SK-N-SH (cell line): ENCODE results near the gene PIP4K2A. TPM values are rescaled to one million over a fixed set of nuclear protein-coding genes. Genes with fewer than 3 reads are reported as not detected.

Source experiments
- CTCF ChIA-PET: fragments of 300-600, 350-600 bp; formaldehyde crosslinking; extraction: SDS; loops from one replicate; lab custom pipeline; 2021; lab: Yijun Ruan, JAX
- POLR2A ChIA-PET: fragments of 350-600 bp; sonication (Branson Sonifier 250); formaldehyde crosslinking; extraction: SDS; loops from one replicate; lab custom pipeline; 2020; ENCODE audit warnings: antibody characterized with exemption, inconsistent platforms; lab: Yijun Ruan, JAX
- DNase-seq: peaks from one replicate; pipeline ENCODE4 v3.0.0; 2012
- H2AFZ ChIP-seq: fragments of 200-600 bp; sonication (generic); 2 replicates; pipeline ENCODE4 v1.8.1; 2016; ENCODE audit warnings: antibody characterized with exemption, mild to moderate bottlenecking, low read depth
- H3F3A ChIP-seq: fragments of 200-600 bp; sonication (generic); replicated peaks from 2 replicates; pipeline ENCODE3; 2016; ENCODE audit warnings: antibody characterized with exemption, mild to moderate bottlenecking; ENCODE audit not compliant: insufficient read depth
- H3K27ac ChIP-seq, 2 experiments: fragments of 200-500 bp in 1 of 2; fragments of 200-600 bp in 1 of 2; sonication (Bioruptor generic) in 1 of 2; sonication (generic), shearing (Covaris generic) in 1 of 2; 2 replicates each; pipeline versions ENCODE4 v1.5.1 to v1.6.1; 2014 to 2016; ENCODE audit warnings: low read depth in 2 of 2, inconsistent platforms in 1 of 2, low read length in 1 of 2, mild to moderate bottlenecking in 1 of 2, mixed read lengths in 1 of 2
- H3K27me3 ChIP-seq: fragments of 200-600 bp; sonication (generic), shearing (Covaris generic); 2 replicates; pipeline ENCODE4 v1.6.1; 2016; ENCODE audit warnings: mixed run types; ENCODE audit not compliant: insufficient read depth
- H3K36me3 ChIP-seq, 2 experiments: fragments of 200-500 bp in 1 of 2; fragments of 200-600 bp in 1 of 2; sonication (Bioruptor generic) in 1 of 2; sonication (generic) in 1 of 2; replicated peaks in 1 of 2; 2 replicates each; pipeline versions ENCODE3 to v1.5.1; 2014 to 2016; ENCODE audit warnings: low read length in 1 of 2, mild to moderate bottlenecking in 1 of 2; ENCODE audit not compliant: insufficient read depth in 2 of 2, control insufficient read depth in 1 of 2
- H3K4me1 ChIP-seq, 2 experiments: fragments of 200-500 bp in 1 of 2; fragments of 200-600 bp in 1 of 2; sonication (Bioruptor generic) in 1 of 2; sonication (generic), shearing (Covaris generic) in 1 of 2; 2 replicates each; pipeline versions ENCODE4 v1.5.1 to v1.6.1; 2014 to 2016; ENCODE audit warnings: low read depth in 1 of 2, low read length in 1 of 2, mixed run types in 1 of 2; ENCODE audit not compliant: insufficient read depth in 2 of 2, control insufficient read depth in 1 of 2
- H3K4me2 ChIP-seq: fragments of 200-600 bp; sonication (generic), shearing (Covaris generic); 2 replicates; pipeline ENCODE4 v1.6.1; 2017; ENCODE audit warnings: mixed run types
- H3K4me3 ChIP-seq, 2 experiments: fragments of 200-500 bp in 1 of 2; fragments of 200-600 bp in 1 of 2; sonication (Bioruptor generic) in 1 of 2; sonication (generic), shearing (Covaris generic) in 1 of 2; 2 replicates each; pipeline versions ENCODE4 v1.5.1 to v1.8.1; 2014 to 2016; ENCODE audit warnings: low read depth in 2 of 2, inconsistent platforms in 1 of 2, low read length in 1 of 2, mild to moderate bottlenecking in 1 of 2, mixed read lengths in 1 of 2, moderate library complexity in 1 of 2
- H3K79me2 ChIP-seq: fragments of 200-600 bp; sonication (generic); 2 replicates; pipeline ENCODE4 v1.8.1; 2017; ENCODE audit warnings: mild to moderate bottlenecking; ENCODE audit not compliant: insufficient read depth
- H3K9ac ChIP-seq: fragments of 200-600 bp; sonication (generic); 2 replicates; pipeline ENCODE4 v1.6.1; 2017; ENCODE audit warnings: mixed run types
- H3K9me2 ChIP-seq: fragments of 200-600 bp; sonication (generic); 2 replicates; pipeline ENCODE4 v1.6.1; 2017; ENCODE audit warnings: mixed run types
- H3K9me3 ChIP-seq: fragments of 200-600 bp; sonication (generic); 2 replicates; pipeline ENCODE4 v1.6.1; 2017; ENCODE audit warnings: mixed run types, mild to moderate bottlenecking, moderate library complexity
- H4K20me1 ChIP-seq: fragments of 200-600 bp; sonication (generic); 2 replicates; pipeline ENCODE4 v1.6.1; 2017; ENCODE audit warnings: mild to moderate bottlenecking, mixed run types; ENCODE audit not compliant: insufficient read depth
- CHD2 ChIP-seq: fragments of 150-350 bp; IDR thresholded peaks from 2 replicates; pipeline ENCODE4 v1.6.1; 2018; ENCODE audit warnings: low read length; ENCODE audit not compliant: partially characterized antibody
- GABPA ChIP-seq: IDR thresholded peaks from 2 replicates; pipeline ENCODE4 v1.4.0; 2012; ENCODE audit warnings: low read depth, mild to moderate bottlenecking
- JUND ChIP-seq: IDR thresholded peaks from 2 replicates; pipeline ENCODE4 v1.4.0; 2012
- MEF2A ChIP-seq: IDR thresholded peaks from 2 replicates; pipeline ENCODE4 v1.4.0; 2012; ENCODE audit warnings: low read depth, borderline replicate concordance
- NRF1 ChIP-seq: IDR thresholded peaks from 2 replicates; pipeline ENCODE4 v1.6.1; 2012; ENCODE audit warnings: low read depth, mild to moderate bottlenecking, low read length
- RAD21 ChIP-seq: IDR thresholded peaks from 2 replicates; pipeline ENCODE4 v1.6.1; 2012; ENCODE audit warnings: mild to moderate bottlenecking, low read length
- SMC3 ChIP-seq: IDR thresholded peaks from 2 replicates; pipeline ENCODE4 v1.6.1; 2012; ENCODE audit warnings: low read depth, low read length, improper control_type of control experiment
- TCF12 ChIP-seq: IDR thresholded peaks from 2 replicates; pipeline ENCODE4 v1.4.0; 2012
- TEAD4 ChIP-seq: IDR thresholded peaks from 2 replicates; pipeline ENCODE4 v1.4.0; 2012; ENCODE audit warnings: mild to moderate bottlenecking, borderline replicate concordance; ENCODE audit not compliant: insufficient read depth
- WGBS: methylation state at CpG from one replicate; pipeline ENCODE4 v1.1.6; 2017; ENCODE audit warnings: low lambda C conversion rate; 5-methylcytosine and 5-hydroxymethylcytosine counted together
- polyA plus RNA-seq, 3 experiments: library from polyadenylated mRNA; depleted of rRNA; stranded (reverse); fragments of >200 nt; gene quantifications; 2 replicates each; pipeline ENCODE4 v1.2.3, GENCODE V29; 2012
- TF ChIP-seq, protein P1 (sequence below): fragments of 150-350 bp; IDR thresholded peaks from 2 replicates; pipeline ENCODE4 v1.6.1; 2017; ENCODE audit warnings: antibody characterized with exemption, low read length, low read depth, borderline replicate concordance
- TF ChIP-seq, protein P2 (sequence below): IDR thresholded peaks from 2 replicates; pipeline ENCODE4; 2012
- TF ChIP-seq, protein P3 (sequence below): fragments of 150-350 bp; IDR thresholded peaks from 2 replicates; pipeline ENCODE4 v1.6.1; 2016; ENCODE audit warnings: mild to moderate bottlenecking, low read depth, low read length
- TF ChIP-seq, protein P4 (sequence below): fragments of 200-600 bp; sonication (generic); IDR thresholded peaks from 2 replicates; pipeline ENCODE4 v1.6.1; 2017; ENCODE audit warnings: antibody characterized with exemption, mild to moderate bottlenecking, moderate library complexity

Gene PIP4K2A
- polyA plus RNA-seq, 1 of the 3 experiments (the other 2 are of a cell fraction): 10.8 TPM

DNA sequence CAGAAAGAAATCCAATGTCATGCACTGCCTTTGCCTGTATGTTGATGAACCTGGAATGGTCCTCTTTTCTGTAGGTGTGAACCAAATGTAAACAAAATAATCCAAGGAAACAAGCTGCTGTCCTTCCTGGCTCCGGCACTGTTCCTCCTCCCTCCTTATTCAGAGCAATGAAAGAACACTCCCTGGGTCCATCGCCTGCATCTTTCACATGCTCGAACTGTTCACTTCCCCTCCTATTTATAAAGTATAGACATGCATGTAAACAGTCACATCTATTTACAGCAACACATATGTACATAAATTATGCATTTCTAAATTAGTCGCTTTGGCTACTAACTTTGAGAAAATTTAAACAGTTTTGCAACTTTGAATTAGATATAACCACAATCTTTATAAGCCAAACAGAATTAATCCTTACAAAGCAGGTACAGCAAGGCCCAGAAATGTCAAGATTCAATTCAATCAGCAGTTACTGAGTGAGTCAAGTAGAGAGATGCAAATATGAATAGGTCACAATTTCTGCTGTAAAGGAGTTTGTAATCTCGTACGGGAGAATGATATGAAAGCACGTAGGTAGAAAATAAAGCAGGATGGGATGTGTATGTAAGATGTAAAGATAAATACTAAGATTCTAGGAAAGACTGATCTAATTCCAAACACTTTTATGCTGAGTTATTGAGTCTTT, 162.6 kb downstream of the PIP4K2A start:
- Histone ChIP-seq H4K20me1 (no peaks in the 10 kb centered on the region), H2AFZ (no peak overlapping the region), H3K9ac (no peak overlapping the region), H3K9me2 (no peaks in the 10 kb centered on the region), H3K4me2 (no peak overlapping the region), H3K4me1 (peaks cover 0 to 7% of the 10 kb centered on the region in 2 experiments; a peak in 1 of 4 replicates), H3K27me3 (no peaks in the 10 kb centered on the region), H3K4me3 (no peak overlapping the region), H3K36me3 (peaks cover 10 to 18% of the 10 kb centered on the region in 2 experiments), H3F3A (no peaks in the 10 kb centered on the region), H3K27ac (no peak overlapping the region), H3K9me3 (no peaks in the 10 kb centered on the region), H3K79me2 (no peaks in the 10 kb centered on the region)
- DNase-seq: no peak
- ChIA-PET POLR2A (no interaction called here), CTCF (interaction anchor here (0.7 to 1.7 kb wide), 5 partner anchors 11 to 561 kb away, joined by 3 to 7 read pairs (median 3); no protein-coding TSS in a partner anchor)
- no peak for TF ChIP-seq TCF12
- TF ChIP-seq CHD2: no peak
- no peak for TF ChIP-seq JUND
- no peak for TF ChIP-seq RAD21
- no peak for TF ChIP-seq MEF2A
- TF ChIP-seq NRF1: no peak
- TF ChIP-seq, protein P1, sequence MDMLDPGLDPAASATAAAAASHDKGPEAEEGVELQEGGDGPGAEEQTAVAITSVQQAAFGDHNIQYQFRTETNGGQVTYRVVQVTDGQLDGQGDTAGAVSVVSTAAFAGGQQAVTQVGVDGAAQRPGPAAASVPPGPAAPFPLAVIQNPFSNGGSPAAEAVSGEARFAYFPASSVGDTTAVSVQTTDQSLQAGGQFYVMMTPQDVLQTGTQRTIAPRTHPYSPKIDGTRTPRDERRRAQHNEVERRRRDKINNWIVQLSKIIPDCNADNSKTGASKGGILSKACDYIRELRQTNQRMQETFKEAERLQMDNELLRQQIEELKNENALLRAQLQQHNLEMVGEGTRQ: no peak
- no peak for TF ChIP-seq GABPA
- WGBS: 94% methylated on average over 7 of the region's 7 CpGs

DNA sequence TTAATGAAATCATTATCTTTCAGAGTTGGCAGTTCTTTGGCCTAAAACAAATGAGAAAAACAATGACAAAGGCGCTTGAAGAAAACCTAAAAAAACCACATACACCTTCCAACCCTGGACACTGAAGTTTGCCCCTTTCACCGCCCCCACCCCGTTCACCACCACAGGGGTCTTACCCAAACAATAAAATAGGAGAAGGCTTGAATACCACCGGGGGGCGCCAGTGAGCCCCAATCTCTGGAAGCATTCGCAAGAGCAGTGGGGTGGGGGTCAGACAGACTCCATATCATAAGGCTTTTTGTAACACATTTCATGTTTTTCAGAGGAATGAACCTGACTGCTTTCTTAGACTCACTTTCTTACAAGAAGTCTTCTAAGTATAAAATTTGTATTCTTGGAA, 163.6 kb downstream of the PIP4K2A start:
- Histone ChIP-seq H3K36me3 (peaks cover 10 to 18% of the 10 kb centered on the region in 2 experiments), H3K4me3 (no peak overlapping the region), H3K27me3 (no peaks in the 10 kb centered on the region), H3K9ac (no peak overlapping the region), H3K27ac (no peak overlapping the region), H2AFZ (no peak overlapping the region), H3K4me1 (peaks cover 0 to 7% of the 10 kb centered on the region in 2 experiments; a peak in 1 of 4 replicates), H3K4me2 (no peak overlapping the region), H4K20me1 (no peaks in the 10 kb centered on the region), H3K9me3 (no peaks in the 10 kb centered on the region), H3K79me2 (no peaks in the 10 kb centered on the region), H3F3A (no peaks in the 10 kb centered on the region), H3K9me2 (no peaks in the 10 kb centered on the region)
- ChIA-PET CTCF (interaction anchor here (1.0 to 1.7 kb wide), 6 partner anchors 9 to 439 kb away, joined by 3 to 7 read pairs (median 4); no protein-coding TSS in a partner anchor), POLR2A (no interaction called here)
- WGBS: 86% methylated on average over 6 of the region's 6 CpGs
- TF ChIP-seq, protein P2, sequence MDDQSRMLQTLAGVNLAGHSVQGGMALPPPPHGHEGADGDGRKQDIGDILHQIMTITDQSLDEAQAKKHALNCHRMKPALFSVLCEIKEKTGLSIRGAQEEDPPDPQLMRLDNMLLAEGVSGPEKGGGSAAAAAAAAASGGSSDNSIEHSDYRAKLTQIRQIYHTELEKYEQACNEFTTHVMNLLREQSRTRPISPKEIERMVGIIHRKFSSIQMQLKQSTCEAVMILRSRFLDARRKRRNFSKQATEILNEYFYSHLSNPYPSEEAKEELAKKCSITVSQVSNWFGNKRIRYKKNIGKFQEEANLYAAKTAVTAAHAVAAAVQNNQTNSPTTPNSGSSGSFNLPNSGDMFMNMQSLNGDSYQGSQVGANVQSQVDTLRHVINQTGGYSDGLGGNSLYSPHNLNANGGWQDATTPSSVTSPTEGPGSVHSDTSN: no peak
- TF ChIP-seq RAD21 (peak; percentile 58), TEAD4 (no peak), SMC3 (peak; percentile 59), TCF12 (no peak)
- TF ChIP-seq, protein P3, sequence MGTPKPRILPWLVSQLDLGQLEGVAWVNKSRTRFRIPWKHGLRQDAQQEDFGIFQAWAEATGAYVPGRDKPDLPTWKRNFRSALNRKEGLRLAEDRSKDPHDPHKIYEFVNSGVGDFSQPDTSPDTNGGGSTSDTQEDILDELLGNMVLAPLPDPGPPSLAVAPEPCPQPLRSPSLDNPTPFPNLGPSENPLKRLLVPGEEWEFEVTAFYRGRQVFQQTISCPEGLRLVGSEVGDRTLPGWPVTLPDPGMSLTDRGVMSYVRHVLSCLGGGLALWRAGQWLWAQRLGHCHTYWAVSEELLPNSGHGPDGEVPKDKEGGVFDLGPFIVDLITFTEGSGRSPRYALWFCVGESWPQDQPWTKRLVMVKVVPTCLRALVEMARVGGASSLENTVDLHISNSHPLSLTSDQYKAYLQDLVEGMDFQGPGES: no peak
- TF ChIP-seq, protein P4, sequence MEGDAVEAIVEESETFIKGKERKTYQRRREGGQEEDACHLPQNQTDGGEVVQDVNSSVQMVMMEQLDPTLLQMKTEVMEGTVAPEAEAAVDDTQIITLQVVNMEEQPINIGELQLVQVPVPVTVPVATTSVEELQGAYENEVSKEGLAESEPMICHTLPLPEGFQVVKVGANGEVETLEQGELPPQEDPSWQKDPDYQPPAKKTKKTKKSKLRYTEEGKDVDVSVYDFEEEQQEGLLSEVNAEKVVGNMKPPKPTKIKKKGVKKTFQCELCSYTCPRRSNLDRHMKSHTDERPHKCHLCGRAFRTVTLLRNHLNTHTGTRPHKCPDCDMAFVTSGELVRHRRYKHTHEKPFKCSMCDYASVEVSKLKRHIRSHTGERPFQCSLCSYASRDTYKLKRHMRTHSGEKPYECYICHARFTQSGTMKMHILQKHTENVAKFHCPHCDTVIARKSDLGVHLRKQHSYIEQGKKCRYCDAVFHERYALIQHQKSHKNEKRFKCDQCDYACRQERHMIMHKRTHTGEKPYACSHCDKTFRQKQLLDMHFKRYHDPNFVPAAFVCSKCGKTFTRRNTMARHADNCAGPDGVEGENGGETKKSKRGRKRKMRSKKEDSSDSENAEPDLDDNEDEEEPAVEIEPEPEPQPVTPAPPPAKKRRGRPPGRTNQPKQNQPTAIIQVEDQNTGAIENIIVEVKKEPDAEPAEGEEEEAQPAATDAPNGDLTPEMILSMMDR: peak; percentile 85
- peak; percentile 69 for DNase-seq
